GM23338 (cell line): ENCODE results near the gene PYY. TPM values are rescaled to one million over a fixed set of nuclear protein-coding genes. Genes with fewer than 3 reads are reported as not detected.

Experiments
- ATAC-seq: fragments of 200-7000 bp; cut with Tn5 transposase; 3 replicates; pipeline ENCODE4 v1.9.1; 2020
- DNase-seq: peaks from one replicate; pipeline ENCODE4 v3.0.0-alpha.2; 2015; ENCODE audit warnings: low spot score
- H2AFZ ChIP-seq: fragments of 200-600 bp; sonication (generic); 2 replicates; pipeline ENCODE4 v1.8.0; 2016; ENCODE audit warnings: antibody characterized with exemption, mild to moderate bottlenecking, moderate library complexity
- H3F3A ChIP-seq: fragments of 200-600 bp; sonication (generic); replicated peaks from 2 replicates; pipeline ENCODE4 v1.8.0; 2017; ENCODE audit warnings: antibody characterized with exemption, mixed run types, low read depth
- H3K27ac ChIP-seq: fragments of 200-600 bp; sonication (generic); 2 replicates; pipeline ENCODE4 v1.6.1; 2016; ENCODE audit warnings: low read depth
- H3K27me3 ChIP-seq: fragments of 200-600 bp; sonication (generic); 2 replicates; pipeline ENCODE4 v1.8.0; 2016; ENCODE audit warnings: mild to moderate bottlenecking, mixed run types, moderate library complexity; ENCODE audit not compliant: insufficient read depth
- H3K36me3 ChIP-seq: fragments of 200-600 bp; sonication (generic); 2 replicates; pipeline ENCODE4 v1.8.0; 2016; ENCODE audit warnings: mild to moderate bottlenecking; ENCODE audit not compliant: insufficient read depth
- H3K4me1 ChIP-seq: fragments of 200-600 bp; sonication (generic); 2 replicates; pipeline ENCODE4 v1.8.0; 2016; ENCODE audit warnings: mild to moderate bottlenecking, moderate library complexity; ENCODE audit not compliant: insufficient read depth
- H3K4me2 ChIP-seq: fragments of 200-600 bp; sonication (generic); 2 replicates; pipeline ENCODE4 v1.7.1; 2017; ENCODE audit warnings: mixed run types
- H3K4me3 ChIP-seq: fragments of 200-600 bp; sonication (generic); 2 replicates; pipeline ENCODE4 v1.6.1; 2016; ENCODE audit warnings: mixed run types
- H3K79me2 ChIP-seq: fragments of 200-600 bp; sonication (generic); replicated peaks from 2 replicates; pipeline ENCODE4 v1.8.0; 2017; ENCODE audit warnings: mild to moderate bottlenecking; ENCODE audit not compliant: insufficient read depth
- H3K9me2 ChIP-seq: fragments of 200-600 bp; sonication (generic); 2 replicates; pipeline ENCODE4 v1.8.0; 2017; ENCODE audit not compliant: insufficient read depth
- H4K20me1 ChIP-seq: fragments of 200-600 bp; sonication (generic); replicated peaks from 2 replicates; pipeline ENCODE4 v1.8.0; 2017; ENCODE audit warnings: mild to moderate bottlenecking; ENCODE audit not compliant: insufficient read depth
- H3K27ac Mint-ChIP-seq: 2 replicates; pipeline ENCODE4 v1.8.0; 2020; ENCODE audit warnings: inconsistent platforms, mild to moderate bottlenecking, moderate library complexity, mixed read lengths
- H3K27me3 Mint-ChIP-seq: 3 replicates; pipeline ENCODE4 v1.8.0; 2022; ENCODE audit warnings: low read depth, mild to moderate bottlenecking, moderate library complexity, mixed read lengths, inconsistent platforms; ENCODE audit not compliant: insufficient read depth, poor library complexity
- H3K36me3 Mint-ChIP-seq: 3 replicates; pipeline ENCODE4 v1.8.0; 2021; ENCODE audit warnings: low read depth, mild to moderate bottlenecking, inconsistent platforms, moderate library complexity, mixed read lengths
- H3K4me1 Mint-ChIP-seq: 3 replicates; pipeline ENCODE4 v1.8.0; 2020; ENCODE audit warnings: mild to moderate bottlenecking, inconsistent platforms, mixed read lengths
- H3K4me3 Mint-ChIP-seq: 3 replicates; pipeline ENCODE4 v1.8.0; 2021; ENCODE audit warnings: moderate library complexity, mild to moderate bottlenecking, inconsistent platforms, mixed read lengths
- H3K9me3 Mint-ChIP-seq: 3 replicates; pipeline ENCODE4 v1.8.0; 2020; ENCODE audit warnings: moderate library complexity, mild to moderate bottlenecking, inconsistent platforms, mixed read lengths
- CREB1 ChIP-seq: fragments of 250-450 bp; sonication (Bioruptor Pico); IDR thresholded peaks from 2 replicates; pipeline ENCODE4 v1.5.0; 2020; ENCODE audit warnings: low read depth, mild to moderate bottlenecking, moderate library complexity
- CTCF ChIP-seq, 2 experiments: fragments of 200-600 bp in 1 of 2; sonication (generic) in 1 of 2; conservative IDR thresholded peaks; 2 replicates each; pipeline versions ENCODE4 v1.5.1 to v1.6.1; 2016 to 2017; ENCODE audit warnings: antibody characterized with exemption in 2 of 2, low read depth in 2 of 2, mild to moderate bottlenecking in 2 of 2, moderate library complexity in 1 of 2
- ETS1 ChIP-seq: IDR thresholded peaks from 2 replicates; pipeline ENCODE4 v1.6.1; 2016; ENCODE audit warnings: antibody characterized with exemption
- NANOG ChIP-seq: IDR thresholded peaks from 2 replicates; pipeline ENCODE4 v1.6.1; 2016; ENCODE audit warnings: antibody characterized with exemption, borderline replicate concordance
- POLR2AphosphoS5 ChIP-seq: IDR thresholded peaks from 2 replicates; pipeline ENCODE4 v1.6.1; 2016; ENCODE audit warnings: antibody characterized with exemption, low read depth
- ZNF331 ChIP-seq: fragments of 250-450 bp; sonication (Bioruptor Pico); IDR thresholded peaks from 2 replicates; pipeline ENCODE4 v1.5.0; 2020; ENCODE audit warnings: low read depth, mild to moderate bottlenecking, moderate library complexity
- ZNF462 ChIP-seq: fragments of 250-450 bp; sonication (Bioruptor Pico); IDR thresholded peaks from 2 replicates; pipeline ENCODE4 v1.5.0; 2020; ENCODE audit warnings: mild to moderate bottlenecking, moderate library complexity
- polyA plus RNA-seq: library from polyadenylated mRNA; unstranded; fragments of >200 nt; fragmentation: Nextera tagmentation; extraction: Ambion mirVana; gene quantifications from 2 replicates; pipeline ENCODE4 v1.2.1, GENCODE V29; 2016
- total RNA-seq: library from RNA; depleted of rRNA; stranded (reverse); fragments of >200 nt; shearing (Covaris generic); gene quantifications from 2 replicates; pipeline ENCODE4 v1.2.3, GENCODE V29; 2014

The PYY gene
- total and polyA plus RNA-seq, 2 experiments from 2014 or later: 0.56 to 8.5 TPM

- TF ChIP-seq ZNF462 (no peak), NANOG (no peak), ZNF331 (CRISPR knock-in tag) (no peak), POLR2AphosphoS5 (no peak)
These were observed 21.4 kb downstream of the PYY start (continued) for GRCh38 chr17:43932357-43932756.

- H3K4me3 Mint-ChIP-seq: no peak overlapping the region
- no peak overlapping the region for H2AFZ ChIP-seq
- peaks cover 9% of the 10 kb centered on the region for H3K4me1 Mint-ChIP-seq
- peaks cover 31% of the 10 kb centered on the region for H3K27me3 ChIP-seq
- 0 out of 3 replicates have a peak, but pooled peaks cover 2% of the 10 kb centered on the region for H3K9me3 Mint-ChIP-seq
- peaks cover 6% of the 10 kb centered on the region for H3K4me1 ChIP-seq
- DNase-seq (no peak), ATAC-seq (no peak)
- H3K36me3 ChIP-seq: no peaks in the 10 kb centered on the region
- H3K79me2 ChIP-seq: no peaks in the 10 kb centered on the region
- no peaks in the 10 kb centered on the region for H3F3A ChIP-seq
- no peaks in the 10 kb centered on the region for H4K20me1 ChIP-seq
- H3K9me2 ChIP-seq: 0 out of 2 replicates have a peak, but pooled peaks cover 5% of the 10 kb centered on the region
- H3K27me3 Mint-ChIP-seq: peaks cover 24% of the 10 kb centered on the region
- H3K4me2 ChIP-seq: no peak overlapping the region
- no peaks in the 10 kb centered on the region; the same call in 2 of the 3 replicates for H3K36me3 Mint-ChIP-seq
- no peak overlapping the region for H3K4me3 ChIP-seq
- H3K27ac Mint-ChIP-seq: no peak overlapping the region
- TF ChIP-seq CTCF (conservative IDR thresholded peaks at IDR 0.05; ENCODE audit: low read depth in 2 of 2): no peak
- no peak for TF ChIP-seq CREB1 (CRISPR knock-in tag)
- no peak for TF ChIP-seq ETS1
- no peak overlapping the region for H3K27ac ChIP-seq
These were observed 22.6 kb downstream of the PYY start for GRCh38 chr17:43931062-43931571.
